Medulla oblongata (tissue), 1 donor: Measurements from ENCODE around the gene CST9.
"Not testable (repeated sequence)": the region's sequence is repeated elsewhere in the genome, so short reads cannot be mapped to it uniquely, and the experiment has no call there.

Experiments used
- DNase-seq: peaks from one replicate; pipeline ENCODE4 v3.0.0-alpha.2; 2015; ENCODE audit errors: extremely low spot score

Gene CST9

GRCh38 chr20:23623666-23624323 lies 18.1 kb upstream of the CST9 start:
- no peak for DNase-seq

GRCh38 chr20:23622839-23623343 lies 17.2 kb upstream of the CST9 start:
- DNase-seq, result peak; percentile 66

GRCh38 chr20:23622401-23622800 lies 16.7 kb upstream of the CST9 start:
- DNase-seq, result not testable (repeated sequence)

- DNase-seq, result not testable (repeated sequence)
Observed at GRCh38 chr20:23620670-23621386, 15.1 kb upstream of the CST9 start.

- no peak for DNase-seq
Observed at GRCh38 chr20:23614163-23614562, 8.4 kb upstream of the CST9 start.

- DNase-seq, result no peak
Observed at GRCh38 chr20:23613676-23614075, 8.0 kb upstream of the CST9 start.

- DNase-seq, result peak; percentile 74
Observed at GRCh38 chr20:23612396-23612795, 6.7 kb upstream of the CST9 start.

- no peak for DNase-seq
Observed at GRCh38 chr20:23609486-23610109, 3.9 kb upstream of the CST9 start.

- no peak for DNase-seq
Observed at GRCh38 chr20:23608251-23608846, 2.6 kb upstream of the CST9 start.

GRCh38 chr20:23607497-23608245 lies 2.0 kb upstream of the CST9 start:
- DNase-seq, result no peak

- peak; percentile 80 for DNase-seq
Observed at GRCh38 chr20:23606652-23607049, 934 bp upstream of the CST9 start.

GRCh38 chr20:23604306-23604705 lies 1.4 kb downstream of the CST9 start:
- DNase-seq, result no peak

GRCh38 chr20:23603321-23603720 lies 2.4 kb downstream of the CST9 start:
- DNase-seq, result no peak

- no peak for DNase-seq
Observed at GRCh38 chr20:23602699-23603098, 3.0 kb downstream of the CST9 start.

GRCh38 chr20:23602241-23602640 lies 3.5 kb downstream of the CST9 start:
- no peak for DNase-seq

- no peak for DNase-seq
Observed at GRCh38 chr20:23601715-23602114, 4.0 kb downstream of the CST9 start.

GRCh38 chr20:23598481-23598880 lies 7.2 kb downstream of the CST9 start:
- DNase-seq, result no peak

- no peak for DNase-seq
Observed at GRCh38 chr20:23596579-23597250, 9.0 kb downstream of the CST9 start.

GRCh38 chr20:23595941-23596340 lies 9.8 kb downstream of the CST9 start:
- DNase-seq, result no peak

- no peak for DNase-seq
Observed at GRCh38 chr20:23588434-23589403, 17.0 kb downstream of the CST9 start.
